GM21786 (cell line): ENCODE data around the gene ZNF500.
A peak's percentile ranks its signal among the peaks of the same experiment; 100 is the strongest.

Experiments used
- ATAC-seq: cut with Tn5 transposase; IDR thresholded peaks from one replicate; pipeline ENCODE4 v1.9.1; 2021; ENCODE audit not compliant: unreplicated experiment

The ZNF500 gene

GRCh38 chr16:4775005-4775404 is 8.0 kb upstream of the ZNF500 start:
- ATAC-seq = no peak

GRCh38 chr16:4772351-4772750 is 5.4 kb upstream of the ZNF500 start:
- no peak for ATAC-seq

GRCh38 chr16:4771646-4772045 is 4.7 kb upstream of the ZNF500 start:
- ATAC-seq = no peak

- ATAC-seq = no peak
These were observed 2.3 kb upstream of the ZNF500 start for GRCh38 chr16:4769306-4769638.

- peak; percentile 62 for ATAC-seq
These were observed 1.8 kb upstream of the ZNF500 start for GRCh38 chr16:4768549-4769305.

GRCh38 chr16:4767872-4768548 is 1.0 kb upstream of the ZNF500 start:
- ATAC-seq = no peak

- ATAC-seq = no peak
These were observed 1.2 kb downstream of the ZNF500 start for GRCh38 chr16:4765511-4766474.

- no peak for ATAC-seq
These were observed 3.2 kb downstream of the ZNF500 start for GRCh38 chr16:4763791-4764190.

- no peak for ATAC-seq
These were observed 4.8 kb downstream of the ZNF500 start for GRCh38 chr16:4762205-4762604.

GRCh38 chr16:4760221-4760910 is 6.6 kb downstream of the ZNF500 start:
- ATAC-seq = no peak

- ATAC-seq = no peak
These were observed 11.3 kb downstream of the ZNF500 start for GRCh38 chr16:4755687-4756086.

GRCh38 chr16:4754865-4755264 is 12.1 kb downstream of the ZNF500 start:
- no peak for ATAC-seq

- ATAC-seq = no peak
These were observed 13.7 kb downstream of the ZNF500 start for GRCh38 chr16:4753227-4753626.

- ATAC-seq = no peak
These were observed 14.4 kb downstream of the ZNF500 start for GRCh38 chr16:4752351-4753100.

GRCh38 chr16:4750896-4751295 is 16.1 kb downstream of the ZNF500 start:
- no peak for ATAC-seq

- no peak for ATAC-seq
These were observed 17.2 kb downstream of the ZNF500 start for GRCh38 chr16:4749700-4750257.

GRCh38 chr16:4748682-4749411 is 18.1 kb downstream of the ZNF500 start:
- no peak for ATAC-seq

- ATAC-seq = no peak
These were observed 18.9 kb downstream of the ZNF500 start for GRCh38 chr16:4747906-4748681.
